ENCODE results near the gene DMGDH. TPM values are rescaled to one million over a fixed set of nuclear protein-coding genes. Genes with fewer than 3 reads are reported as not detected.
A peak's percentile ranks its signal among the peaks of the same experiment; 100 is the strongest.

The DMGDH gene
- total and polyA plus RNA-seq, 12 donors = 2.8 to 14.5 (median 8.3) TPM

- no peaks in the 10 kb centered on the region for H3K27me3 ChIP-seq
- intact Hi-C loops (cut with DNase I) = no loop called here
- no peaks in the 10 kb centered on the region for H3K36me3 ChIP-seq (replicated peaks in 1 of 2)
- H3K27ac ChIP-seq = no peak overlapping the region
- TF ChIP-seq CTCF (IDR thresholded peaks at IDR 0.05) = no peak
- TF ChIP-seq POLR2A (IDR thresholded peaks at IDR 0.05) = no peak
- H3K4me1 ChIP-seq (replicated peaks in 1 of 2) = peaks cover 5 to 8% of the 10 kb centered on the region in 2 donors
- H3K4me3 ChIP-seq = no peak overlapping the region
- WGBS, 4 donors = 72 to 97% (median 75%) methylated on average over 2 of the region's 2 CpGs
- no peak for DNase-seq
- H3K9me3 ChIP-seq (replicated peaks in 1 of 3) = no peaks in the 10 kb centered on the region
Observed at GRCh38 chr5:78971998-78972397, 97.5 kb downstream of the DMGDH start.

GRCh38 chr5:78968781-78969180 is 100.7 kb downstream of the DMGDH start:
- no peaks in the 10 kb centered on the region for H3K36me3 ChIP-seq (replicated peaks in 1 of 2)
- TF ChIP-seq POLR2A (IDR thresholded peaks at IDR 0.05) (no peak), CTCF (IDR thresholded peaks at IDR 0.05) (no peak)
- H3K4me1 ChIP-seq (replicated peaks in 1 of 2) = peaks cover 5 to 8% of the 10 kb centered on the region in 2 donors
- intact Hi-C loops (cut with DNase I) = loop anchor here in 1 of 2 donors (10.0 kb wide), 1 partner anchor 504 kb away; no protein-coding TSS in a partner anchor
- H3K9me3 ChIP-seq (replicated peaks in 1 of 3) = no peaks in the 10 kb centered on the region
- no peak overlapping the region for H3K27ac ChIP-seq
- DNase-seq = no peak
- H3K4me3 ChIP-seq = no peak overlapping the region
- 91 to 97% (median 95%) methylated on average over 5 of the region's 5 CpGs for WGBS, 4 donors
- H3K27me3 ChIP-seq = no peaks in the 10 kb centered on the region

GRCh38 chr5:78964889-78965288 is 104.6 kb downstream of the DMGDH start:
- WGBS, 4 donors = 38 to 48% (median 43%) methylated on average over 2 of the region's 2 CpGs
- no peak overlapping the region for H3K4me3 ChIP-seq
- H3K27me3 ChIP-seq = no peaks in the 10 kb centered on the region
- intact Hi-C loops (cut with DNase I) = loop anchor here in 1 of 2 donors (10.0 kb wide), 1 partner anchor 500 kb away; no protein-coding TSS in a partner anchor
- peaks cover 0 to 4% of the 10 kb centered on the region in 2 donors for H3K36me3 ChIP-seq (replicated peaks in 1 of 2)
- H3K27ac ChIP-seq = no peak overlapping the region
- no peaks in the 10 kb centered on the region for H3K9me3 ChIP-seq (replicated peaks in 1 of 3)
- TF ChIP-seq CTCF (IDR thresholded peaks at IDR 0.05) = peak; percentile 22 to 73 (median 61)
- no peak for TF ChIP-seq POLR2A (IDR thresholded peaks at IDR 0.05)
- no peaks in the 10 kb centered on the region for H3K4me1 ChIP-seq (replicated peaks in 1 of 2)
- DNase-seq = peak in 2 of 7 donors; percentile 25 to 35

- no peak for DNase-seq
- Histone ChIP-seq H3K27ac (no peak overlapping the region), H3K4me1 (replicated peaks in 1 of 2) (no peaks in the 10 kb centered on the region), H3K36me3 (replicated peaks in 1 of 2) (peaks cover 0 to 4% of the 10 kb centered on the region in 2 donors), H3K9me3 (replicated peaks in 1 of 3) (no peaks in the 10 kb centered on the region), H3K4me3 (no peak overlapping the region), H3K27me3 (no peaks in the 10 kb centered on the region)
- TF ChIP-seq CTCF (IDR thresholded peaks at IDR 0.05) (no peak), POLR2A (IDR thresholded peaks at IDR 0.05) (no peak)
- 88 to 100% (median 96%) methylated on average over 1 of the region's 1 CpG for WGBS, 4 donors
- intact Hi-C loops (cut with DNase I) = loop anchor here in 1 of 2 donors (10.0 kb wide), 1 partner anchor 497 kb away; no protein-coding TSS in a partner anchor
Observed at GRCh38 chr5:78961743-78962142, 107.7 kb downstream of the DMGDH start.
